Ectodermal cell (in vitro differentiated cells): Measurements from ENCODE around the gene CD177.
"Not testable (repeated sequence)": the region's sequence is repeated elsewhere in the genome, so short reads cannot be mapped to it uniquely, and the experiment has no call there.

Source experiments
- H3K27ac ChIP-seq: 2 replicates; pipeline ENCODE4 v1.7.0; 2013; ENCODE audit warnings: mild to moderate bottlenecking, low read depth, low read length; ENCODE audit not compliant: insufficient read depth, poor library complexity, severe bottlenecking
- H3K27me3 ChIP-seq: 2 replicates; pipeline ENCODE4 v1.7.0; 2013; ENCODE audit warnings: mild to moderate bottlenecking, low read length; ENCODE audit not compliant: insufficient read depth, control insufficient read depth, poor library complexity, severe bottlenecking
- H3K36me3 ChIP-seq: one replicate; pipeline ENCODE4 v1.7.0; 2013; ENCODE audit warnings: low read length; ENCODE audit not compliant: control insufficient read depth, insufficient read depth
- H3K4me1 ChIP-seq: one replicate; pipeline ENCODE4 v1.7.0; 2013; ENCODE audit warnings: low read length; ENCODE audit not compliant: control insufficient read depth, insufficient read depth
- H3K4me3 ChIP-seq: 2 replicates; pipeline ENCODE4 v1.7.0; 2013; ENCODE audit warnings: low read depth, low read length, control low read depth; ENCODE audit not compliant: insufficient read depth
- H3K9me3 ChIP-seq: 2 replicates; pipeline ENCODE4 v1.7.0; 2013; ENCODE audit warnings: mild to moderate bottlenecking, low read length, moderate library complexity; ENCODE audit not compliant: control insufficient read depth
- WGBS, 2 experiments: methylation state at CpG; one replicate each; pipeline ENCODE4 v1.1.7; 2013; ENCODE audit warnings: missing lambda C conversion rate in 2 of 2; 5-methylcytosine and 5-hydroxymethylcytosine counted together

CD177 gene

GRCh38 chr19:43331435-43332010, 22.0 kb upstream of the CD177 start:
- Histone ChIP-seq H3K4me1 (no peaks in the 10 kb centered on the region), H3K27ac (no peak overlapping the region), H3K4me3 (no peak overlapping the region), H3K36me3 (no peaks in the 10 kb centered on the region), H3K27me3 (no peaks in the 10 kb centered on the region), H3K9me3 (no peaks in the 10 kb centered on the region)
- WGBS, 2 experiments: 86 to 89% methylated on average over 4 of the region's 4 CpGs

GRCh38 chr19:43332058-43332922, 21.2 kb upstream of the CD177 start:
- Histone ChIP-seq H3K27ac (no peak overlapping the region), H3K9me3 (no peaks in the 10 kb centered on the region), H3K4me1 (no peaks in the 10 kb centered on the region), H3K36me3 (no peaks in the 10 kb centered on the region), H3K27me3 (no peaks in the 10 kb centered on the region), H3K4me3 (no peak overlapping the region)
- WGBS, 2 experiments: 61 to 65% methylated on average over 10 of the region's 10 CpGs

DNA sequence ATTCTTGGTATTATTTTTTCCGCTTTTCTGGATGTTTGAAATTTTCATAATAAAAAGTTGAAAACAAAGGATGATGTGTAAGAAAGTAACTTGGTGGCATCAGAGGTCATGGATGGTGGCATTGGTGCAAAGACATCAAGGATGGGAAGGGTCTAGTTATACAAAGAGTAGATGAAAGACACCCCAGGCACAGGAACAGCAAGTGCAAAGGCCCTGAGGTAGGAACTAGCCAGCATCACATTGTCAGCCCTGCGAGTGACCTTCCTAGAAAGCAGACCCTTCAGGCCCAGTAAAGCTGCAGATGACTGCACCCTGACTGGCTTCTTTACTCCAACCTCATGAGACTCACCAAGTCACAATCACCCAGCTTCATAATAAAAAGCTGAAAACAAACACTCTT, 17.0 kb upstream of the CD177 start:
- not testable (repeated sequence) for H3K4me1 ChIP-seq, H3K9me3 ChIP-seq, H3K36me3 ChIP-seq, H3K4me3 ChIP-seq, H3K27me3 ChIP-seq, H3K27ac ChIP-seq
- WGBS, 2 experiments: 90 to 95% methylated on average over 2 of the region's 2 CpGs

- Histone ChIP-seq H3K27me3 (no peaks in the 10 kb centered on the region), H3K4me1 (no peaks in the 10 kb centered on the region), H3K9me3 (no peaks in the 10 kb centered on the region), H3K36me3 (no peaks in the 10 kb centered on the region), H3K4me3 (no peak overlapping the region), H3K27ac (no peak overlapping the region)
- 92 to 93% methylated on average over 8 of the region's 8 CpGs for WGBS, 2 experiments
Observed at GRCh38 chr19:43337737-43338136, 15.7 kb upstream of the CD177 start.

DNA sequence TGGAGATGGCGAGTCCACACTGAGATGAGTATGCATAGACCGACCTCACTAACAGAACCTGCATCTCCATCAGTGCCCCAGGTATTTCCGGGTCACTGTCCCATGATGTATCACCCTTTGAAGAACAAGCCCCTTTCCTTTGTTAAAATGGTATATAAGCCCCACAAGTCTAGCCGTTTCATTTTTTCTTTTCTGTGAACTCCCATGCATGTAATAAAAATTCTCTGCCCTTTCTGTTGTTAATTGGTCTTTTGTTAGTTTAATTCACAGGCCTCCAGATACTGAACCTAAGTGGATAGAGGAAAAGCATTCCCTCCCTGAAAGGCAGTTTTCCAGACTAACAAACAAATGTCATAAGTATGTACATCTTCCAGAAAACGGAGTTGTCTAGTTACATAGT, 15.0 kb upstream of the CD177 start:
- Histone ChIP-seq H3K9me3 (no peaks in the 10 kb centered on the region), H3K36me3 (no peaks in the 10 kb centered on the region), H3K27ac (no peak overlapping the region), H3K27me3 (no peaks in the 10 kb centered on the region), H3K4me3 (no peak overlapping the region), H3K4me1 (no peaks in the 10 kb centered on the region)
- WGBS, 2 experiments: 70 to 75% methylated on average over 5 of the region's 5 CpGs

DNA sequence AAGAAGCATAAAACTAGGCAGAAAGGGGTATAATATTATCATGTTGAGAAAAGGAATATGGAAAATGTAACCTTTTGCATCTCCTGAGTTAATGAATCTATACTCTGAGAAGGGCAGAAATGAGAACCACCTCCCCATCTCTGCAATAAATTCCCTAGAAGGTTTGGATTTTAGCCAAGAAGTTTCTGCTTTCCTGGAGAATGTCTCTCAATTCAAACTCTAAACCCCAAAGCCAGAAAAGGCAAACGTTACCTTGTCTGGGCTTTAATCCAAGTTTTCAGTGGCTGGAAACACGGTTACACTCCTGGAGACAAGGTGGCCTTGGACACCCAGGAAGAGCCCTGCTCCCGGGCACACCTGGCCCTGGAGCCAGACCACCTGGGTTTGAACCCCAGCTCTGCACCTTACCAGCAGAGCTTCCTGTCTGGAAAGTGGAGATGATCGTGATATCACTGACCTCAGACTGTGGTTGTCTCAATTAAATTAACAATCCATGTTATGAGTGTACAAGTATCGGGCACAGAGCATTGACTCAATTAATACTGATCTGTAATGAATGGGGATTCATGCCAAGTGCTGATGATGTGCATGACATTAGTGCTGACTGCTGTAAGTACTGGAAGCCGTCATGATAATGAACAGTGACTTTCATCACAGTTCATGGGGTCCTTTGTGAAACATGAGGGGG, 14.1 kb upstream of the CD177 start:
- 91 to 93% methylated on average over 4 of the region's 6 CpGs for WGBS, 2 experiments
- not testable (repeated sequence) for H3K9me3 ChIP-seq, H3K27ac ChIP-seq, H3K4me3 ChIP-seq, H3K36me3 ChIP-seq, H3K4me1 ChIP-seq, H3K27me3 ChIP-seq

DNA sequence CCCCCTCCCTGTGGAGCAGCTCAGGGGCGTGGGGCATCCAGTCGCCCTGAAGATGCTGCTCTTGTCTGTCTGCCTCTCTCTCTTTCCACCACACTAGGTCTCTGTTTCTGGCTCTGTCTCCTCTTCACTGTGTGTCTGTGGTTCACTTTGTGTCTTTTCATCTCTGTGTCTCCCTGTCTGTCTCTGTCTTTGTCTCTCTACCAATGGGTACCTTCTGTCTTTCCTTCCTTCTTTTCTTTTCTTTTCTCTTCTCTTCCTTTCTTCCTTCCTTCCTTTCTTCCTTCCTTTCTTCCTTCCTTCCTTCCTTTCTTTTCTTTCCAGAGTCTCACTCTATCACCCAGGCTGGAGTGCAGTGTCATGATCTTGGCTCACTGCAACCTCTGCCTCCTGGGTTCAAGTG, 13.4 kb upstream of the CD177 start:
- H3K4me1 ChIP-seq, H3K36me3 ChIP-seq, H3K9me3 ChIP-seq, H3K4me3 ChIP-seq, H3K27ac ChIP-seq, H3K27me3 ChIP-seq: not testable (repeated sequence)
- WGBS, 2 experiments: 86 to 90% methylated on average over 2 of the region's 2 CpGs

DNA sequence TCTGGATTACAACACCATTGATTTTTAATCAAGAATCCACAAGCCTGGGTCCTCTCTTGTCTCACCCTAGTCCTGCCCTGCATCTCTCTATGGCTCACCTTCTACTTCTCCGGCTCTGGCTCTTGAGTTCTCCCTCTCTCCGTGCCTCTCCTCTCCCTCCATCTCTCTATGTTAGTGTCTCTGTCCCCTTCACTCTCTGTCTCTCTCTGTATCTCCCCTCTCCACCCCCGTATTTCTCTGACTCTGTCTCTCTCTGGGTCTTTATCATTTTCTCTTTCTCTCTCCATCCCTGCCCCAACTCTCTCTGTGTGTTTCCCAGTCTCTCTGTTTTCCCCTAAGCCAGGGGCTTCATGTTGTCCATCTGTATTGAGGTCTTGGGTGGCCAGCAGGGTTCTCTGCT, 12.4 kb upstream of the CD177 start:
- not testable (repeated sequence) for H3K27ac ChIP-seq, H3K4me3 ChIP-seq, H3K4me1 ChIP-seq, H3K36me3 ChIP-seq, H3K9me3 ChIP-seq, H3K27me3 ChIP-seq
- WGBS, 2 experiments: 85 to 90% methylated on average over 3 of the region's 3 CpGs

GRCh38 chr19:43342104-43342503, 11.4 kb upstream of the CD177 start:
- H3K27me3 ChIP-seq, H3K27ac ChIP-seq, H3K9me3 ChIP-seq, H3K36me3 ChIP-seq, H3K4me3 ChIP-seq, H3K4me1 ChIP-seq: not testable (repeated sequence)
- WGBS, 2 experiments: 88 to 90% methylated on average over 8 of the region's 8 CpGs

DNA sequence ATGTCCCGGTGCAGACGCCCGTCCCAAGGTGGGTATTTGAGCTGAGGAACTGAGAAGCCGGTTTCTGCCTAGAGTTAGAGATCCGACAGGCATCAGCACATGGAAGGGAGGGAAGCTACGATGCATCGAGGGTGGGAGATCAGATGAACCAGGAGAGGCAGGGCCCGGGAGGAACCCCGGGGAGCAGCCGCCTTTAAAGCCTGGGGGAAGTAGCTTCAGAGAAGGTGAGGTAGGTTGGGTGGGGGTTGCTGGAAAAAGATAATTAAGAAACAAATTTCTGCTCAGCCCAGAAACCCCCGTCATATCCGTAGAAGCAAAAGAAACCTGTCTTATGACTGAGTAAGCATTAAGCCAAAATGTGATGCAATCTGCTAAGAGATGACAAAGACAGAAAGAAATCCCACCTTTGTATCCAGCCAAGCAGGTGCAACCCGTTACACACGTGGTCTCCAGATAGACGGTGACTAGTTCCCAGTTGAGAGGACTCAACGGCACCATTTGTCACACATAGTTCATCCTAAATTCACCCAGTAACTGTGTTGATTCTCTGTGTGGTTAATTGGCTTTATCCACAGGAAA, 9.1 kb upstream of the CD177 start:
- not testable (repeated sequence) for H3K4me1 ChIP-seq

More for the DNA sequence above, 9.1 kb upstream of the CD177 start:
- not testable (repeated sequence) for H3K27me3 ChIP-seq, H3K36me3 ChIP-seq, H3K27ac ChIP-seq, H3K4me3 ChIP-seq, H3K9me3 ChIP-seq
- WGBS, 2 experiments: 89 to 90% methylated on average over 15 to 16 of the region's 16 CpGs
